GM12875 (cell line): ENCODE measurements around the gene SNRNP70.

Source experiments
- H3K4me3 ChIP-seq: one replicate; pipeline ENCODE4 v1.5.1; 2011; ENCODE audit warnings: low read depth, low read length, control low read depth
- TF ChIP-seq, protein P1 (sequence below): IDR thresholded peaks from 2 replicates; pipeline ENCODE4 v1.5.1; 2011; ENCODE audit warnings: low read depth, mild to moderate bottlenecking, control low read depth, inconsistent platforms, low read length, moderate library complexity, borderline replicate concordance; ENCODE audit not compliant: insufficient read depth

SNRNP70 gene

DNA sequence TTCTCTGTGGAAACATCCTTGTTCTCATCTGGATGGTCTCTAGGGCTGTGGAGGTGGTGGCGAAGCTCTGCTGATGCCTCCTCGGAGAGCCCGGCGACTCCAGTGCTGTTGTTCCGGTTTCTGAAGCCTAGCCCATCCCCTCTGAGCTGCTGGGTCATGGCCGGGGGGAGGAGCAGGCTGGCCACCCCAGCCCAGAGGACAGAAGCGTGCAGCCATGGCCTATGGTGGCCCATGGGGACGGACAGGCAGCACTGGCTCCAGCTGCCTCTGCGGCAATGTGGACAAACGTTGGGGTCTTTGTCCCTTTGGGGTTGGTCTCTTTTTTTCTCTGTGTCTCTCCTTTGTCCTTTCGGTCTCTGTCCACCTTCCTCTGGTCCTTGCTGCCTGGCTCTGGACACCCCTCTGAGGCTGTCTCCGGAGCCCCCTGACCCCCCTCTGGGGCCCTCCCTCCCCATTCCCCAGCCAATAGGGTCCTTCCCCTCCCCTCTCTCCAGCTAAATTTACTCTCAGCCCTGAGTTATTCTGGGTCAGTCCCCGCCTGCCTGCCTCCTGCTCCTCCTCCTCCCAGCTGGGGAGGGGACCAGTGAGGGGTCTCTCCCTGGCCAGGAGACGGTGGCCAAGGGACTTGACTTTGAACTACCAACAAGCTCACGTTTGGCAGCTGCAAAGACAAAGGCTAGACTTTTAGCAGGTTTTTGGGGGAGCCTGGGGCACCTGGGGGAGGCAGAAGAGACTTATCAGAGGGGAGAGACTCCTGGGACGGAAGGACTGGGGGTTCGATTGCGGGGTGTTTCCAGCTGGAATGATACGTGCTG lies 70.0 kb downstream of the SNRNP70 start, which contains the start of gene HRC:
HRC (minus strand) TSS at position 392 of the 815 bp plus-strand sequence; CDS start at position 233, 159 bp downstream.
- TF ChIP-seq, protein P1, sequence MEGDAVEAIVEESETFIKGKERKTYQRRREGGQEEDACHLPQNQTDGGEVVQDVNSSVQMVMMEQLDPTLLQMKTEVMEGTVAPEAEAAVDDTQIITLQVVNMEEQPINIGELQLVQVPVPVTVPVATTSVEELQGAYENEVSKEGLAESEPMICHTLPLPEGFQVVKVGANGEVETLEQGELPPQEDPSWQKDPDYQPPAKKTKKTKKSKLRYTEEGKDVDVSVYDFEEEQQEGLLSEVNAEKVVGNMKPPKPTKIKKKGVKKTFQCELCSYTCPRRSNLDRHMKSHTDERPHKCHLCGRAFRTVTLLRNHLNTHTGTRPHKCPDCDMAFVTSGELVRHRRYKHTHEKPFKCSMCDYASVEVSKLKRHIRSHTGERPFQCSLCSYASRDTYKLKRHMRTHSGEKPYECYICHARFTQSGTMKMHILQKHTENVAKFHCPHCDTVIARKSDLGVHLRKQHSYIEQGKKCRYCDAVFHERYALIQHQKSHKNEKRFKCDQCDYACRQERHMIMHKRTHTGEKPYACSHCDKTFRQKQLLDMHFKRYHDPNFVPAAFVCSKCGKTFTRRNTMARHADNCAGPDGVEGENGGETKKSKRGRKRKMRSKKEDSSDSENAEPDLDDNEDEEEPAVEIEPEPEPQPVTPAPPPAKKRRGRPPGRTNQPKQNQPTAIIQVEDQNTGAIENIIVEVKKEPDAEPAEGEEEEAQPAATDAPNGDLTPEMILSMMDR = no peak

DNA sequence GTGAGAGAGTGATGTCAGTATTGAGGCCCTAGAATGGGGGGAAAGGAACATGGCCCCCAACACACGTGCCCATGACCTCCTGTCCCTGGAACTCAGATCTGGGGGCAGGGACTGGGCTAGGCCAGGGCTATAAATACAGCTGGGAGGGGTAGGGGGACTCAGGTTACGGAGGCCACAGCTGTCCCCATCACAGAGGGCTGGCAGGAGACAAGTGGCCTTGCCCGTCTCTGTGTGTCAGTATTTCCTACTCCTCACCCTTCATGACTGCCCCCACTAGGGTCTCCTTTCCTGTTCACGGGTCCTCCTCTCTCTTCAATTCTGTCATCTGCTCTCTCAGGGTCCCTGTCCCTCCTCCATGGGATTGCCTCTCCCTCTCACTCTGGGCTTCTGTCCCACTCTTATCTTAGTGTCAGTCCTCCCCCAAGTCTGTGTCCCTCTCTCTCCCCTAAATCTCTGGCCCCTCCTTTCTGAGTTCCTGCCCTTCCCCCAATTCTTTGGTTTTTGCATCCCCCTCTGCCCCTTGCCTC lies 70.6 kb downstream of the SNRNP70 start:
- H3K4me3 ChIP-seq = no peak overlapping the region
- TF ChIP-seq, protein P1 = no peak

More for the DNA sequence above, 70.0 kb downstream of the SNRNP70 start, which contains the start of gene HRC:
- H3K4me3 ChIP-seq = no peak within 1 kb of the TSS

DNA sequence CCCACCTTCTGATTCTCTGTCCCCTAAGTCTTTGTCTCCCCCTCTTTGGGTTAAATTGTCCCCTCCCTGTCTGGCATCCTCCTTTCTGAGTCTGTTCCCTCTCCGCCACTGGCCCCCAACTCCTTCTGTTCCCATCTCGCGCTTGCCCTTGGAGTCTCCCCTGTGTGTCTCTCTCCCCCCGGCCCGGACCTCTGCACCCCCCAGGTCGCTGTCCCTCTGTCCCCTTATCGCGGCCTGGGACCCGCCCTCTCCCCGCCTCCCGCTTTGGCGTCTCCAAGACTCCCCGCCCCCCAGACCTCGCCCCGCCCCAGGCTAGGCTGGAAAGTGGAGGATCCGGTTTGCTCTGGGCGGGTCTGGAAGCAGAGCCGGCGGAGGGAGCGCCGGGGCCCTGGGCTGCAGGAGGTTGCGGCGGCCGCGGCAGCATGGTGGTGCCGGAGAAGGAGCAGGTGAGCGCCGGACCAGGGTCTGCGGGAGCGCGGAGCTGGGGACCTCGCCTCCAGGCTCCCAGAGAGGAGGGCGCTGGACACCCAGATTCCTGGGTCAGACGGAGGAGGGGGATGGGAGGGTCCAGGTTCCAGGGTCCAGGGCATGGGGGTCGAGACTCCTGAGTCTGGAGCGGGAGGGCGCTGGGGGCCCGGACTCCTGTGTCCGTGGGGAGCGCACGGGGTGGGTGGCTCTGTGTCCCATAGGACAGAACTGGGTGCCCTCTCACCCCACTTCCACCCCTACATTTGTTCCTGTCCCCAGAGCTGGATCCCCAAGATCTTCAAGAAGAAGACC lies 72.4 kb downstream of the SNRNP70 start, which contains the start of gene TRPM4:
TRPM4 (plus strand) TSS at position 348 of the 780 bp plus-strand sequence; CDS start at position 423, 75 bp downstream.
- TF ChIP-seq, protein P1 = no peak
- no peak within 1 kb of the TSS for H3K4me3 ChIP-seq
